K562 (cell line): ENCODE results near the gene OPN5. TPM values are rescaled to one million over a fixed set of nuclear protein-coding genes. Genes with fewer than 3 reads are reported as not detected.

ENCODE experiments used
- ATAC-seq: fragments of 200-7000 bp; cut with Tn5 transposase; 3 replicates; pipeline ENCODE4 v1.9.1; 2020; ENCODE audit warnings: moderate library complexity
- BruUV-seq: library from RNA; stranded (reverse); fragments of 400-500 nt; replicated peaks from 2 replicates; lab custom pipeline; 2021; lab: Mats Ljungman, UMichigan
- CTCF ChIA-PET: fragments of 300-600 bp; formaldehyde crosslinking; extraction: SDS; loops from one replicate; lab custom pipeline; 2021; ENCODE audit warnings: low intra/inter-chr PET ratio; lab: Yijun Ruan, JAX
- POLR2A ChIA-PET: fragments of 300-600, 350-650 bp; sonication (Branson Sonifier 250); formaldehyde crosslinking; extraction: SDS; loops from one replicate; lab custom pipeline; 2021; ENCODE audit warnings: antibody characterized with exemption, inconsistent platforms; lab: Yijun Ruan, JAX
- DNase-seq, 4 experiments: peaks; one replicate each; pipeline versions ENCODE4 v3.0.0 to v3.0.0-alpha.2; 2011 to 2018; ENCODE audit warnings: low spot score in 3 of 4, mixed read lengths in 3 of 4; ENCODE audit errors: extremely low read depth in 1 of 4
- FAIRE-seq: peaks from 2 replicates; lab custom pipeline; 2011; peaks lifted over from hg19 to GRCh38; lab: Jason Lieb, UNC
- H2AFZ ChIP-seq: 2 replicates; pipeline ENCODE4 v1.6.0; 2011; ENCODE audit warnings: low read depth, low read length, control low read depth, inconsistent platforms
- H3K27ac ChIP-seq: fragments of 200-600 bp; 3 replicates; pipeline ENCODE4 v1.8.0; 2011; ENCODE audit warnings: low read depth, mild to moderate bottlenecking, control low read depth, inconsistent platforms, low read length, moderate library complexity, mixed read lengths; ENCODE audit errors: extremely low read depth
- H3K27me3 ChIP-seq, 2 experiments: fragments of 300-600 bp in 1 of 2; 2 replicates in 1 of 2; 3 replicates in 1 of 2; pipeline versions ENCODE4 v1.6.0 to v1.8.0; 2011; ENCODE audit warnings: inconsistent platforms in 2 of 2, low read length in 2 of 2, mild to moderate bottlenecking in 1 of 2, mixed read lengths in 1 of 2, moderate library complexity in 1 of 2; ENCODE audit not compliant: control insufficient read depth in 2 of 2, insufficient read depth in 2 of 2
- H3K36me3 ChIP-seq: fragments of 300-600 bp; 3 replicates; pipeline ENCODE4 v1.8.0; 2011; ENCODE audit warnings: mild to moderate bottlenecking, low read length, inconsistent platforms; ENCODE audit not compliant: control insufficient read depth, insufficient read depth
- H3K4me1 ChIP-seq, 2 experiments: fragments of 200-600 bp in 1 of 2; replicated peaks in 1 of 2; 2 replicates in 1 of 2; 3 replicates in 1 of 2; pipeline versions ENCODE4 v1.5.1 to v1.8.0; 2011; ENCODE audit warnings: inconsistent platforms in 2 of 2, low read length in 2 of 2, mild to moderate bottlenecking in 1 of 2, mixed read lengths in 1 of 2, moderate library complexity in 1 of 2; ENCODE audit not compliant: control insufficient read depth in 2 of 2, insufficient read depth in 2 of 2
- H3K4me2 ChIP-seq: 2 replicates; pipeline ENCODE4 v1.6.1; 2011; ENCODE audit warnings: low read length, control low read depth, inconsistent platforms, mixed read lengths; ENCODE audit not compliant: insufficient read depth
- H3K4me3 ChIP-seq: fragments of 200-600 bp; sonication (generic), shearing (Covaris generic); 2 replicates; pipeline ENCODE4 v1.5.1; 2016; ENCODE audit warnings: control low read depth, inconsistent platforms
- H3K79me2 ChIP-seq: fragments of 200-600 bp; 3 replicates; pipeline ENCODE4 v1.8.0; 2011; ENCODE audit warnings: low read length, inconsistent platforms; ENCODE audit not compliant: control insufficient read depth, insufficient read depth
- H3K9ac ChIP-seq, 2 experiments: 2 replicates each; pipeline versions ENCODE4 v1.6.0 to v1.6.1; 2011; ENCODE audit warnings: low read depth in 2 of 2, low read length in 2 of 2, control low read depth in 1 of 2, inconsistent platforms in 1 of 2, mild to moderate bottlenecking in 1 of 2, mixed read lengths in 1 of 2; ENCODE audit not compliant: insufficient read depth in 1 of 2
- H3K9me1 ChIP-seq: one replicate; pipeline ENCODE4 v1.6.0; 2011; ENCODE audit warnings: inconsistent platforms, mild to moderate bottlenecking, low read length, moderate library complexity; ENCODE audit not compliant: control insufficient read depth, insufficient read depth
- H3K9me3 ChIP-seq: replicated peaks from 2 replicates; pipeline ENCODE4 v1.5.1; 2011; ENCODE audit warnings: low read depth, low read length, inconsistent platforms; ENCODE audit not compliant: control insufficient read depth, insufficient read depth
- H4K20me1 ChIP-seq: replicated peaks from 2 replicates; pipeline ENCODE4 v1.6.1; 2011; ENCODE audit warnings: low read length, inconsistent platforms, mixed read lengths; ENCODE audit not compliant: control insufficient read depth, insufficient read depth
- ETV1 ChIP-seq: fragments of 450-650 bp; conservative IDR thresholded peaks from 2 replicates; pipeline ENCODE4 v1.6.1; 2016; ENCODE audit warnings: missing genetic modification characterization, control low read depth, low read depth, missing compliant biosample characterization
- GABPA ChIP-seq: fragments of 200-800 bp; sonication (Bioruptor generic); conservative IDR thresholded peaks from 2 replicates; pipeline ENCODE4 v1.6.1; 2016; ENCODE audit warnings: low read depth, missing genetic modification characterization, missing compliant biosample characterization
- NFE2 ChIP-seq: IDR thresholded peaks from 2 replicates; pipeline ENCODE4 v1.6.1; 2014; ENCODE audit warnings: antibody characterized with exemption, low read depth
- SETDB1 ChIP-seq: IDR thresholded peaks from one replicate; pipeline ENCODE4 v1.6.1; 2012; ENCODE audit warnings: low read length, control low read depth, inconsistent platforms
- VEZF1 ChIP-seq: fragments of 200-800 bp; sonication (Bioruptor generic); IDR thresholded peaks from 2 replicates; pipeline ENCODE4 v1.6.1; 2017; ENCODE audit warnings: missing genetic modification characterization, missing compliant biosample characterization
- YY1 ChIP-seq, 3 experiments: IDR thresholded peaks; 2 replicates each; pipeline ENCODE4 v1.6.1; 2011; ENCODE audit warnings: low read length in 2 of 3, mild to moderate bottlenecking in 2 of 3, moderate library complexity in 2 of 3, borderline replicate concordance in 1 of 3, control low read depth in 1 of 3, low read depth in 1 of 3; ENCODE audit not compliant: insufficient read depth in 3 of 3, insufficient replicate concordance in 2 of 3, control insufficient read depth in 1 of 3, insufficient read length in 1 of 3; ENCODE audit errors: extremely low read depth in 1 of 3
- ZNF133 ChIP-seq: fragments of 250-450 bp; sonication (Bioruptor Pico); IDR thresholded peaks from 2 replicates; pipeline ENCODE4 v1.4.0; 2020; ENCODE audit warnings: mild to moderate bottlenecking
- ZNF184 ChIP-seq: sonication (generic); formaldehyde crosslinking; IDR thresholded peaks from 2 replicates; pipeline ENCODE4 v1.5.0; 2020; ENCODE audit warnings: missing genetic modification reagents
- ZNF224 ChIP-seq: sonication (generic); formaldehyde crosslinking; IDR thresholded peaks from 2 replicates; pipeline ENCODE4 v1.8.0; 2022; ENCODE audit warnings: mild to moderate bottlenecking, missing genetic modification reagents
- WGBS: fragments of 100-300 bp; shearing (Covaris generic); methylation state at CpG from one replicate; pipeline ENCODE4 v1.1.6; 2016; ENCODE audit warnings: low coverage, mixed read lengths; ENCODE audit not compliant: insufficient coverage; ENCODE audit errors: missing lambda C conversion rate; 5-methylcytosine and 5-hydroxymethylcytosine counted together
- in situ Hi-C: fragments of 300-500 bp; cut with MboI; formaldehyde crosslinking; loops from 4 replicates; pipeline ENCODE4 v1.15.0; 2018; ENCODE audit warnings: inconsistent platforms, mixed read lengths
- intact Hi-C: fragments of 100-400 bp; cut with micrococcal nuclease; formaldehyde crosslinking; loops from 2 replicates; pipeline ENCODE4 v1.14.2; 2022
- polyA plus RNA-seq, 8 experiments: library from polyadenylated mRNA; depleted of rRNA in 4 of 8; stranded (reverse) in 5 of 8; unstranded in 3 of 8; fragments of >200 nt; fragmentation: Nextera tagmentation in 2 of 8; fragmentation: Illumina TruSeq in 1 of 8; extraction: Ambion mirVana in 2 of 8; extraction: Trizol in 1 of 8; gene quantifications; 2 replicates each; pipeline versions ENCODE4 v1.2.1 to v1.2.3, GENCODE V29; 2011 to 2014; ENCODE audit warnings: inconsistent platforms in 1 of 8, missing spikeins in 1 of 8
- total RNA-seq, 7 experiments: library from RNA; depleted of rRNA in 6 of 7; stranded (reverse); fragments of >200 nt in 6 of 7; fragmentation: Illumina TruSeq in 2 of 7; extraction: Trizol in 2 of 7; gene quantifications; 2 replicates each; pipeline versions ENCODE4 v1.2.1 to v1.2.3, GENCODE V29; 2011 to 2021; ENCODE audit warnings: low replicate concordance in 1 of 7
- TF ChIP-seq, protein P1 (sequence below): fragments of 250-450 bp; sonication (Bioruptor Pico); IDR thresholded peaks from 2 replicates; pipeline ENCODE4 v1.8.0; 2022; ENCODE audit warnings: inconsistent platforms, mild to moderate bottlenecking, moderate library complexity, borderline replicate concordance
- TF ChIP-seq, protein P2 (sequence below): fragments of 250-450 bp; sonication (Bioruptor Pico); IDR thresholded peaks from 2 replicates; pipeline ENCODE4 v1.5.0; 2021

OPN5 gene
- total and polyA plus RNA-seq, 9 of the 15 experiments (the other 6 are each of a cell fraction or from before 2014, with no cell fraction given), result not detected

GRCh38 chr6:47789553-47789952 lies 7.7 kb downstream of the OPN5 start:
- Histone ChIP-seq H3K27ac (no peak overlapping the region), H3K9me1 (peaks cover 3% of the 10 kb centered on the region), H3K36me3 (no peaks in the 10 kb centered on the region), H4K20me1 (no peaks in the 10 kb centered on the region), H3K4me3 (no peak overlapping the region), H3K4me1 (no peaks in the 10 kb centered on the region), H3K79me2 (no peaks in the 10 kb centered on the region), H3K4me2 (no peak overlapping the region), H2AFZ (no peak overlapping the region), H3K9ac (no peak overlapping the region), H3K27me3 (no peaks in the 10 kb centered on the region), H3K9me3 (no peaks in the 10 kb centered on the region)
- 2% methylated on average over 2 of the region's 2 CpGs for WGBS
- ATAC-seq, result no peak
- ChIA-PET CTCF (no interaction called here), POLR2A (interaction anchor here (0.5 to 0.7 kb wide), 2 partner anchors 70 to 146 kb away, joined by 3 to 4 read pairs; no protein-coding TSS in a partner anchor)
- TF ChIP-seq NFE2 (no peak), ZNF224 (no peak), VEZF1 (CRISPR knock-in tag) (no peak), SETDB1 (no peak), GABPA (tag) (no peak), YY1 (IDR thresholded peaks at IDR 0.05; ENCODE audit: borderline replicate concordance in 1 of 3, control insufficient read depth in 1 of 3, extremely low read depth in 1 of 3, insufficient read depth in 3 of 3, insufficient read length in 1 of 3, insufficient replicate concordance in 2 of 3, low read depth in 1 of 3, low read length in 2 of 3) (no peak), ZNF184 (CRISPR knock-in tag) (no peak), ETV1 (no peak), ZNF133 (CRISPR knock-in tag) (no peak)
- TF ChIP-seq, protein P1, sequence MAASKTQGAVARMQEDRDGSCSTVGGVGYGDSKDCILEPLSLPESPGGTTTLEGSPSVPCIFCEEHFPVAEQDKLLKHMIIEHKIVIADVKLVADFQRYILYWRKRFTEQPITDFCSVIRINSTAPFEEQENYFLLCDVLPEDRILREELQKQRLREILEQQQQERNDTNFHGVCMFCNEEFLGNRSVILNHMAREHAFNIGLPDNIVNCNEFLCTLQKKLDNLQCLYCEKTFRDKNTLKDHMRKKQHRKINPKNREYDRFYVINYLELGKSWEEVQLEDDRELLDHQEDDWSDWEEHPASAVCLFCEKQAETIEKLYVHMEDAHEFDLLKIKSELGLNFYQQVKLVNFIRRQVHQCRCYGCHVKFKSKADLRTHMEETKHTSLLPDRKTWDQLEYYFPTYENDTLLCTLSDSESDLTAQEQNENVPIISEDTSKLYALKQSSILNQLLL (CRISPR knock-in tag), result no peak
- TF ChIP-seq, protein P2, sequence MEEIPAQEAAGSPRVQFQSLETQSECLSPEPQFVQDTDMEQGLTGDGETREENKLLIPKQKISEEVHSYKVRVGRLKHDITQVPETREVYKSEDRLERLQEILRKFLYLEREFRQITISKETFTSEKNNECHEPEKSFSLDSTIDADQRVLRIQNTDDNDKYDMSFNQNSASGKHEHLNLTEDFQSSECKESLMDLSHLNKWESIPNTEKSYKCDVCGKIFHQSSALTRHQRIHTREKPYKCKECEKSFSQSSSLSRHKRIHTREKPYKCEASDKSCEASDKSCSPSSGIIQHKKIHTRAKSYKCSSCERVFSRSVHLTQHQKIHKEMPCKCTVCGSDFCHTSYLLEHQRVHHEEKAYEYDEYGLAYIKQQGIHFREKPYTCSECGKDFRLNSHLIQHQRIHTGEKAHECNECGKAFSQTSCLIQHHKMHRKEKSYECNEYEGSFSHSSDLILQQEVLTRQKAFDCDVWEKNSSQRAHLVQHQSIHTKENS, result no peak
- no TSS peak for BruUV-seq
- in situ Hi-C loops (loop anchor here (10.0 kb wide), 1 partner anchor 1635 kb away; no protein-coding TSS in a partner anchor), intact Hi-C loops (loop anchor here (10.0 kb wide), 1 partner anchor 1825 kb away; no protein-coding TSS in a partner anchor)
- DNase-seq, result no peak
- FAIRE-seq, result no peak
